Tibial nerve (tissue), 4 donors: ENCODE results near the gene SEPTIN5. TPM values are rescaled to one million over a fixed set of nuclear protein-coding genes. Genes with fewer than 3 reads are reported as not detected.

ENCODE experiments used
- DNase-seq, 2 donors: peaks; one replicate each; pipeline ENCODE4 v3.0.0-alpha.2; 2019; ENCODE audit warnings: low spot score in 2 of 2
- H3K27ac ChIP-seq, 4 donors: fragments of 200-600 bp; sonication (generic) in 3 of 4; one replicate each; pipeline ENCODE4 v1.5.1; 2017 to 2019; ENCODE audit warnings: mild to moderate bottlenecking in 1 of 4
- H3K27me3 ChIP-seq, 2 donors: fragments of 200-600 bp; sonication (generic) in 1 of 2; one replicate each; pipeline versions ENCODE4 v1.5.1 to v1.6.0; 2017 to 2019
- H3K36me3 ChIP-seq, 3 donors: fragments of 200-600 bp; sonication (generic); one replicate each; pipeline ENCODE4 v1.5.1; 2018 to 2019
- H3K4me1 ChIP-seq, 4 donors: fragments of 200-600 bp; sonication (generic) in 3 of 4; one replicate each; pipeline ENCODE4 v1.5.1; 2017 to 2019
- H3K4me3 ChIP-seq, 4 donors: fragments of 200-600 bp; sonication (generic) in 3 of 4; one replicate each; pipeline ENCODE4 v1.5.1; 2017 to 2019; ENCODE audit warnings: mild to moderate bottlenecking in 1 of 4, moderate library complexity in 1 of 4
- H3K9me3 ChIP-seq, 4 donors: fragments of 200-600 bp; sonication (generic) in 3 of 4; one replicate each; pipeline ENCODE4 v1.5.1; 2017 to 2019
- CTCF ChIP-seq, 5 experiments: fragments of 200-600 bp in 3 of 5; fragments of 450-650 bp in 2 of 5; sonication (generic) in 3 of 5; IDR thresholded peaks; one replicate each; pipeline ENCODE4 v1.5.1; 2016 to 2019; ENCODE audit warnings: antibody characterized with exemption in 5 of 5, mild to moderate bottlenecking in 3 of 5, moderate library complexity in 2 of 5
- EP300 ChIP-seq, 2 donors: sonication (generic); formaldehyde crosslinking; IDR thresholded peaks; one replicate each; pipeline ENCODE4 v1.6.1; 2017; ENCODE audit warnings: antibody characterized with exemption in 2 of 2, mild to moderate bottlenecking in 1 of 2
- POLR2A ChIP-seq, 2 donors: fragments of 450-650 bp; IDR thresholded peaks; one replicate each; pipeline ENCODE4 v1.6.1; 2017; ENCODE audit warnings: antibody characterized with exemption in 2 of 2, mild to moderate bottlenecking in 2 of 2, moderate library complexity in 2 of 2
- WGBS, 2 donors: methylation state at CpG; one replicate each; pipeline ENCODE4 v1.1.5; 2018; 5-methylcytosine and 5-hydroxymethylcytosine counted together
- total RNA-seq, 4 donors: library from RNA; depleted of rRNA; stranded (reverse); fragments of >200 nt; gene quantifications; one replicate each; pipeline ENCODE4 v1.1.0, GENCODE V29; 2016

SEPTIN5 gene
- total RNA-seq, 4 donors from 2014 or later = 11.4 to 29.1 (median 25.2) TPM

DNA sequence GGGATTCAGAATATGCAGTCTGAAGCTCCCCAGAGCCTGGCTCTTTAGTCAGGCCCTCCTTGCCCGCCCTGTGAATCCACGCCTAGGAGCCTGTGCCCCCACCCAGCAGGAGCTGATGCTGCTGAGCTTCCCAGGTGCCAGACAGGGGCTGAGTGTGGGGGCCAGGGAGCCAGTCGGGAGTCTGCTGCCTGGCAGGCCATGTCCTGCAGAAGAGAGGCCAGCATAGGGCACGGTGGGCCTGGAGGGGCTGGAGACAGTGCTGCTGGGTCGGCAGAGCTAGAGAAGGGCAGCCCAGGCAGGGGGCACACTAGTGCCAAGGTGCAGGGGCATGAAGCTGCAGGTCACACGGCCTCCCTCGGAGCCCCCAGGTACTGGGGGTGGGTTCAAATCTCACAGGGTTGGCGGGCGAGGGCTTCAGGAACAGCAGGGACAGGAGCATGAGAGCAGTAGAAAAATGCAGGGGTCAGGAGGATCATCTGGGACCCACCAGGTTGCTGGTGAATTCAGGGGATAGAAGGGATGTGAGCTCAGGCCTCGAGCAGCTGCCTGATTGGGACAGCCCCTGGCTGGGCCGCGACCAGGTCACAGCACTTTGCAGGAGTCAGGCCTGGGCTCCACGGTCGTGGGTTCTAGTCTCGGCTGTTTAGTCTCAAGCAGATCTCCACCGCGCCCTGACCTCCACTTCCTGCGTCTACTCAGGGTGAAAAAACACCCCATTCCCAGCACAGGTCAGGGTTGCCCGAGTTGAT is 4.1 kb upstream of the SEPTIN5 start:
- H3K27ac ChIP-seq = no peak overlapping the region
- H3K36me3 ChIP-seq = no peaks in the 10 kb centered on the region
- WGBS, 2 donors = 76 to 87% methylated on average over 11 to 17 of the region's 19 CpGs
- peaks cover 0 to 21% (median 9%) of the 10 kb centered on the region in 4 donors for H3K4me1 ChIP-seq
- H3K27me3 ChIP-seq = peaks cover 0 to 7% of the 10 kb centered on the region in 2 donors
- TF ChIP-seq POLR2A (IDR thresholded peaks at IDR 0.05) (no peak), CTCF (IDR thresholded peaks at IDR 0.05) (no peak), EP300 (IDR thresholded peaks at IDR 0.05) (no peak)
- H3K9me3 ChIP-seq = no peaks in the 10 kb centered on the region
- no peak for DNase-seq
- no peak overlapping the region for H3K4me3 ChIP-seq

DNA sequence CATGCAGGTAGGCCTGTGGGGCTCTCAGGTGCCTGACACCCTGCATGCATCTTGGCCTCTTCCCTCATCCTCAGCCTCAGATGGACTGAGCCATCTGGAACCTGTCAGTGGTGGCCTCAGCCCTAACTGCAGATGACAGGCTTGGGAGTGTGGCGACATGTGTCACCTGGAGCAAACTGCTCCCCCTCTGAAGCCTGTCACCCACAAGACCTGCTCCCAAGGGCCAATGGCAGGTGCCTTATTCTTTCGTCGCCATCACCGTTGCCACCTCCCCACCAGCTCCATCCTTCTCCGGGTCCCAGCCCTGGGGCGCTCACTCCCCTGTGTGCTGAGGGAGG is 3.6 kb upstream of the SEPTIN5 start:
- no peak for DNase-seq
- 83 to 87% methylated on average over 6 of the region's 6 CpGs for WGBS, 2 donors
- no peak for TF ChIP-seq CTCF (IDR thresholded peaks at IDR 0.05)
- H3K4me3 ChIP-seq = no peak overlapping the region
- no peaks in the 10 kb centered on the region for H3K36me3 ChIP-seq
- H3K27ac ChIP-seq = no peak overlapping the region
- H3K9me3 ChIP-seq = no peaks in the 10 kb centered on the region
- peaks cover 0 to 24% (median 9%) of the 10 kb centered on the region in 4 donors for H3K4me1 ChIP-seq
- H3K27me3 ChIP-seq = peaks cover 0 to 7% of the 10 kb centered on the region in 2 donors

- Histone ChIP-seq H3K27me3 (peaks cover 0 to 12% of the 10 kb centered on the region in 2 donors), H3K4me1 (peaks cover 0 to 38% (median 12%) of the 10 kb centered on the region in 4 donors), H3K27ac (no peak overlapping the region), H3K36me3 (no peaks in the 10 kb centered on the region), H3K9me3 (no peaks in the 10 kb centered on the region), H3K4me3 (no peak overlapping the region)
- WGBS, 2 donors = 90 to 91% methylated on average over 13 of the region's 13 CpGs
- TF ChIP-seq POLR2A (IDR thresholded peaks at IDR 0.05) (no peak), CTCF (IDR thresholded peaks at IDR 0.05) (no peak), EP300 (IDR thresholded peaks at IDR 0.05) (no peak)
- no peak for DNase-seq
Measured at GRCh38 chr22:19713245-19713644, 1.1 kb upstream of the SEPTIN5 start.

GRCh38 chr22:19713650-19714311 is 522 bp upstream of the SEPTIN5 start:
- H3K4me1 ChIP-seq = peaks cover 0 to 41% (median 15%) of the 10 kb centered on the region in 4 donors
- TF ChIP-seq POLR2A (IDR thresholded peaks at IDR 0.05) = no peak
- TF ChIP-seq EP300 (IDR thresholded peaks at IDR 0.05) = no peak
- TF ChIP-seq CTCF (IDR thresholded peaks at IDR 0.05) = no peak
- peak overlapping the region in 2 of 4 donors; percentile 22 to 42 for H3K27ac ChIP-seq
- no peak for DNase-seq
- H3K27me3 ChIP-seq = peaks cover 0 to 12% of the 10 kb centered on the region in 2 donors
- WGBS, 2 donors = 0 to 31% methylated on average over 1 to 30 of the region's 38 CpGs
- H3K4me3 ChIP-seq = peak overlapping the region; percentile 22 to 73 (median 32)
- no peaks in the 10 kb centered on the region for H3K36me3 ChIP-seq
- H3K9me3 ChIP-seq = no peaks in the 10 kb centered on the region
